ENCODE measurements around the gene LGALS16.
"Not testable (repeated sequence)": the region's sequence is repeated elsewhere in the genome, so short reads cannot be mapped to it uniquely, and the experiment has no call there.

The LGALS16 gene

GRCh38 chr19:39679056-39679790 lies 23.5 kb downstream of the LGALS16 start:
- DNase-seq: no peak

GRCh38 chr19:39679791-39680168 lies 24.1 kb downstream of the LGALS16 start:
- no peak for DNase-seq

GRCh38 chr19:39680593-39680992 lies 24.9 kb downstream of the LGALS16 start:
- no peak for DNase-seq

GRCh38 chr19:39681416-39681815 lies 25.7 kb downstream of the LGALS16 start:
- no peak for DNase-seq

GRCh38 chr19:39684267-39684666 lies 28.6 kb downstream of the LGALS16 start:
- no peak for DNase-seq

GRCh38 chr19:39686739-39687138 lies 31.0 kb downstream of the LGALS16 start:
- no peak for DNase-seq

- not testable (repeated sequence) for DNase-seq
These were observed 32.9 kb downstream of the LGALS16 start for GRCh38 chr19:39688637-39689036.

GRCh38 chr19:39692166-39692565 lies 36.5 kb downstream of the LGALS16 start:
- DNase-seq: no peak

- no peak for DNase-seq
These were observed 37.1 kb downstream of the LGALS16 start for GRCh38 chr19:39692822-39693221.

GRCh38 chr19:39695759-39696158 lies 40.0 kb downstream of the LGALS16 start:
- no peak for DNase-seq

- DNase-seq: no peak
These were observed 40.7 kb downstream of the LGALS16 start for GRCh38 chr19:39696387-39696786.

GRCh38 chr19:39698535-39698934 lies 42.8 kb downstream of the LGALS16 start:
- no peak for DNase-seq

GRCh38 chr19:39701291-39701690 lies 45.6 kb downstream of the LGALS16 start:
- DNase-seq: no peak

- DNase-seq: no peak
These were observed 48.7 kb downstream of the LGALS16 start, which contains the start of gene LGALS14 for GRCh38 chr19:39704181-39705044. LGALS14 (plus strand) TSS chr19:39704481; CDS start chr19:39704529, 48 bp downstream.

GRCh38 chr19:39705578-39706188 lies 50.0 kb downstream of the LGALS16 start:
- no peak for DNase-seq

GRCh38 chr19:39708594-39708993 lies 52.9 kb downstream of the LGALS16 start:
- no peak for DNase-seq

GRCh38 chr19:39709026-39709872 lies 53.5 kb downstream of the LGALS16 start:
- DNase-seq: no peak

All from NCI-H2029 (cell line).